Measurements from ENCODE around the gene PLXNA2.
A peak's percentile ranks its signal among the peaks of the same experiment; 100 is the strongest.

PLXNA2 gene

DNA sequence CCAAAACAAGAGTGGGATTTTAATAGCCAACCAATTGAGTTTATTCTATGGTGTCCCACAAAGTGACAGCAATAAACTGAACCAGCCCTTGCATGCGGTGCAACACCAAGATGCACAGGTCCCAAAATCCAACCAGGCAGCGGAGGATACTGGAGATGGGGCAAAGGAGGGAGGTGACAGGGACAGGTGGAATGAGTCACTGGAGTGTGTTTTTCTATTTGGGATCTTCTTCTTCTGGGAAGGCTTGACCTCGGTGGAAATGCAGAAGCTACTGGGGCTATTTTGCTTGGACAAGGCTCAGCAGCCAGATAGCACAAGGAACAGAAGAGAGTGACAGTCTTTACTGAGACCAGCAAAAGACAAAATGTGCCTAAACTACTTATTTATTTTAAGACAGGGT lies 97.5 kb downstream of the PLXNA2 start:
- 89% methylated on average over 2 of the region's 3 CpGs for WGBS (ENCODE audit: insufficient coverage)
- POLR2A ChIA-PET: no interaction called here
- no peak overlapping the region for H3K4me3 ChIP-seq (ENCODE audit: control insufficient read depth in 1 of 7, extremely low read depth in 1 of 7, insufficient read depth in 4 of 7, low read depth in 2 of 7, low read length in 6 of 7)
- H3K27ac ChIP-seq (ENCODE audit: insufficient read depth in 1 of 2, low read depth in 1 of 2, low read length in 2 of 2, poor library complexity in 1 of 2, severe bottlenecking in 2 of 2): no peak overlapping the region
- CTCF ChIA-PET: interaction anchor here (1.0 to 1.9 kb wide), 4 partner anchors 8 to 92 kb away, joined by 3 to 8 read pairs (median 5); no protein-coding TSS in a partner anchor
- no peaks in the 10 kb centered on the region for H3K27me3 ChIP-seq (replicated peaks in 2 of 5; ENCODE audit: control insufficient read depth in 4 of 5, insufficient read depth in 5 of 5, low read length in 4 of 5)
- DNase-seq: no peak
- no peaks in the 10 kb centered on the region for H3K4me1 ChIP-seq (ENCODE audit: control extremely low read depth in 1 of 4, control insufficient read depth in 4 of 4, insufficient read depth in 4 of 4, low read length in 3 of 4)
- H3K9me3 ChIP-seq (ENCODE audit: control extremely low read depth in 1 of 5, control insufficient read depth in 4 of 5, insufficient read depth in 2 of 5, low read depth in 1 of 5, low read length in 4 of 5): no peaks in the 10 kb centered on the region
- H3K36me3 ChIP-seq (ENCODE audit: control insufficient read depth in 4 of 4, insufficient read depth in 4 of 4, low read length in 3 of 4): no peaks in the 10 kb centered on the region

DNA sequence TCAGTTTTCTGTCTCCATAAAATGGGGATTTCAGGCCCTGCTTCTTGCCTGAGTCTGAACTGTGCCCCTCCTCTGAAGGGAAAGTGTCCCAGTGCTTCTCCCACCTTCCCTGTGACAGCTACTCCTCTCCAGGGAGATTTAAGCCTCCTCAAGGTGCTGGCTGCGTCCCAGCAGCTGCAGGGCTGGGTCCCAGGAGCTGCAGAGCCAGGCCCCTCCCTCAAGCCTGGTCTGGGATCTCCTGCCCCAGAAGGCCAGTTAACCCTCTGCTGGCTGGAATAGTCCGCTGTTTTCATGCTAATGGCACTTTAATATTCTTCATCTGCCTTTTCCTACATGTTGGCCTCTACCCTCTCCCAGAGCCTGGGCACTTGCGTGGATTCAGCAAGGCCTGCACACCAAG lies 99.0 kb downstream of the PLXNA2 start:
- CTCF ChIA-PET: interaction anchor here (1.0 to 1.2 kb wide), 2 partner anchors 13 to 14 kb away, joined by 3 to 5 read pairs; no protein-coding TSS in a partner anchor

DNA sequence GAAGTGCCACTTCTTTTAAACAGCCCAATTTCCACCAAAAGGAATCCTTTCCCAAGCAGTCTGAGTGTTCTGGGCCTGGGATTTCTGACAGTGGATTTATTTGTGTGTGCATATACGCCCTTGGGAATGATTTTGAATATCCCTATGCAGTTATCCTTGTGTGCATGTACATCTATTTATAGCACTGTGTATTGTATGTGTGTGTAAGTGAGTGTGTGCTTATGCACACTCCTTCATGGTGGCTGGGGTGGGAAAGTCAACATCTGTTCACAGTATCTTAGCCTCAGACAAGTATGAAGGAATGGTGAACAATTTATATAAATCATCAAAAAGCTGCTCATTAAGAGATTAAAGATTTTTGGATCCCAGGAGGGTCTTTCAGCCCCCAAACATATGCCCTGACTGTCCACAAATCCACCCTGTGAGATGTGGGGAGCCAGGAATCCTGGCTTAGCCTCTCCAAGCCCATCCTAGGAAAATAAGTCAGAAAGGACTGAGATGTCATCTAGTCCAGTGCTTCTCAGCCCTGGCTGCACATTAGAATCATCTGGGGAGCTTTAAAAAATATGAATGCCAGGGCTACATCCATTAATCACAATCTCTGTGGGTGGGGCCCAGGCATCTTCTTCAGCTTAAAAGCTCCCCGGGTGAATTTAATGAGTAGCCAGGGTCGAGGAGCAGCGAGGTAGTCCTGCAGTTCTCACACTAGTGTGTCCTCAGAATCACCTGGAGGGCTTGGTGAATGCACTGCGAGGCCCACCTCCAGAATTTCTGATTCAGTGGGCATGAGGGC lies 101.4 kb downstream of the PLXNA2 start:
- Histone ChIP-seq H3K9me3 (ENCODE audit: control extremely low read depth in 1 of 5, control insufficient read depth in 4 of 5, insufficient read depth in 2 of 5, low read depth in 1 of 5, low read length in 4 of 5) (no peaks in the 10 kb centered on the region), H3K4me1 (ENCODE audit: control extremely low read depth in 1 of 4, control insufficient read depth in 4 of 4, insufficient read depth in 4 of 4, low read length in 3 of 4) (no peaks in the 10 kb centered on the region), H3K36me3 (ENCODE audit: control insufficient read depth in 4 of 4, insufficient read depth in 4 of 4, low read length in 3 of 4) (no peaks in the 10 kb centered on the region), H3K27me3 (replicated peaks in 2 of 5; ENCODE audit: control insufficient read depth in 4 of 5, insufficient read depth in 5 of 5, low read length in 4 of 5) (peaks cover 0 to 2% (median 0%) of the 10 kb centered on the region in 5 experiments), H3K4me3 (ENCODE audit: control insufficient read depth in 1 of 7, extremely low read depth in 1 of 7, insufficient read depth in 4 of 7, low read depth in 2 of 7, low read length in 6 of 7) (no peak overlapping the region), H3K27ac (ENCODE audit: insufficient read depth in 1 of 2, low read depth in 1 of 2, low read length in 2 of 2, poor library complexity in 1 of 2, severe bottlenecking in 2 of 2) (no peak overlapping the region)
- no peak for DNase-seq
- ChIA-PET POLR2A (no interaction called here), CTCF (interaction anchor here (1.0 to 1.2 kb wide), 3 partner anchors 8 to 75 kb away, joined by 3 read pairs; no protein-coding TSS in a partner anchor)
- WGBS (ENCODE audit: insufficient coverage): 100% methylated on average over 4 of the region's 5 CpGs

More for the DNA sequence above, 99.0 kb downstream of the PLXNA2 start:
- 100% methylated on average over 3 of the region's 3 CpGs for WGBS (ENCODE audit: insufficient coverage)
- Histone ChIP-seq H3K27me3 (replicated peaks in 2 of 5; ENCODE audit: control insufficient read depth in 4 of 5, insufficient read depth in 5 of 5, low read length in 4 of 5) (peaks cover 0 to 2% (median 0%) of the 10 kb centered on the region in 5 experiments), H3K36me3 (ENCODE audit: control insufficient read depth in 4 of 4, insufficient read depth in 4 of 4, low read length in 3 of 4) (no peaks in the 10 kb centered on the region), H3K4me3 (ENCODE audit: control insufficient read depth in 1 of 7, extremely low read depth in 1 of 7, insufficient read depth in 4 of 7, low read depth in 2 of 7, low read length in 6 of 7) (no peak overlapping the region), H3K4me1 (ENCODE audit: control extremely low read depth in 1 of 4, control insufficient read depth in 4 of 4, insufficient read depth in 4 of 4, low read length in 3 of 4) (no peaks in the 10 kb centered on the region), H3K9me3 (ENCODE audit: control extremely low read depth in 1 of 5, control insufficient read depth in 4 of 5, insufficient read depth in 2 of 5, low read depth in 1 of 5, low read length in 4 of 5) (no peaks in the 10 kb centered on the region), H3K27ac (ENCODE audit: insufficient read depth in 1 of 2, low read depth in 1 of 2, low read length in 2 of 2, poor library complexity in 1 of 2, severe bottlenecking in 2 of 2) (no peak overlapping the region)
- no peak for DNase-seq
- POLR2A ChIA-PET: no interaction called here

DNA sequence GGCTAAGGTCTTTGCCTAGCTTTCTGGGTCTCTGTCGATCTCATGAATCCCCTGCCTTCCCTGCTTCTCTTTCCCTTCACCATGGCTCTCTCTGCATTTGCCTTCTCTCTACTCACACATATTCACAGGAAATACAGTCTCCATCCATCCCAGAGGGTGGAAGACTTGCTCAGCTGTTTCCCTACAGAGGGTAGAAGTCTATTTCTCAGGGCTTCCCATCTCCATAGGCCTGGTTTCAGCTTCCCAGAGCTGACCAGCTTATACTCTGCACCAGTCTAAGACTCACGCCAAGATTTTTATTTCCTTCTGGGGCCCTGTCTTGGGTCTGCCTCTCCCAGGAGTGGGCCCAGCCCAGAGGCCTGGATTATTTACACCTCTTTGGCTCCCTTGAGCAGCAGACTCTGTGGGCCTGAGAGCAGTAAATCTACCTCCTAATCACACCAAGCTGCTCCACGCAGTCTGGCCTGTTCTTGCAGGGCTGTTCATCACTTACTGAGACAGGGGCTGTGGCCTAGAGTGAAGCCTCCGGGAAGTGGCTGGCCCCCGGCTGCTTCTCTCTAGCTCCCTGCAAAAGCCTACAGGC lies 102.5 kb downstream of the PLXNA2 start:
- 45% methylated on average over 5 of the region's 5 CpGs for WGBS (ENCODE audit: insufficient coverage)
- ChIA-PET POLR2A (no interaction called here), CTCF (interaction anchor here (0.7 to 1.2 kb wide), 5 partner anchors 9 to 101 kb away, joined by 3 read pairs; no protein-coding TSS in a partner anchor)
- Histone ChIP-seq H3K36me3 (ENCODE audit: control insufficient read depth in 4 of 4, insufficient read depth in 4 of 4, low read length in 3 of 4) (no peaks in the 10 kb centered on the region), H3K4me3 (ENCODE audit: control insufficient read depth in 1 of 7, extremely low read depth in 1 of 7, insufficient read depth in 4 of 7, low read depth in 2 of 7, low read length in 6 of 7) (no peak overlapping the region), H3K27me3 (replicated peaks in 2 of 5; ENCODE audit: control insufficient read depth in 4 of 5, insufficient read depth in 5 of 5, low read length in 4 of 5) (peaks cover 0 to 2% (median 0%) of the 10 kb centered on the region in 5 experiments), H3K27ac (ENCODE audit: insufficient read depth in 1 of 2, low read depth in 1 of 2, low read length in 2 of 2, poor library complexity in 1 of 2, severe bottlenecking in 2 of 2) (no peak overlapping the region), H3K9me3 (ENCODE audit: control extremely low read depth in 1 of 5, control insufficient read depth in 4 of 5, insufficient read depth in 2 of 5, low read depth in 1 of 5, low read length in 4 of 5) (no peaks in the 10 kb centered on the region), H3K4me1 (ENCODE audit: control extremely low read depth in 1 of 4, control insufficient read depth in 4 of 4, insufficient read depth in 4 of 4, low read length in 3 of 4) (no peaks in the 10 kb centered on the region)
- DNase-seq: no peak

DNA sequence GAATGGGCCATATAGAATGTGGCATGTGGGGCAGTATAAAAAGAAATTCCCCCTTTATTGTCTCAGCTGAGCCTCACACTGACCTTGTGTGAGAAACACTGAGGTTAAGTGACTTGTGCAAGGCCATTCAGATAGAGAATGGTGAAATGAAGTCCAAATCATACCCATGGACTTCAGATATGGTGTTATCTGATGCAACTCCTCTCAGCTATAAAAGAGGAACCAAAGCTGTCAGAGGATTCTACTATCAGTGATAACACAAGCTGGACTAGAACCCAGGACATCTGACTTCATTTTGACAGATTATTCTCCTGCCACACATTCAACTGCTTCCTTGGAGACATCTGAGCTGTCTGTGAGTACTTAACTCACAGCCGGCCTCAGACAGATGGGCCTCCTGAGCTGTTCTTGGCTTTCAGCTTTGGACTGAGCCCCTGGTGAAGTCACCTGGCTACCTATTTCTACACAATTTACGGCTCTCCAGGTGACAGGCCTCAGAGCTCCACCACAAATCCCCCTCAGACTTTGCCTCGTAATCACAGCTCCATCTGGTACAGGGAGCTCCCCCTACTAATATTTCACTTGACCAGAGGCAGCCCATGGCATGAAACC lies 104.6 kb downstream of the PLXNA2 start:
- peak in 1 of 3 donors; percentile 24 for DNase-seq
- no peaks in the 10 kb centered on the region for H3K9me3 ChIP-seq (ENCODE audit: control extremely low read depth in 1 of 5, control insufficient read depth in 4 of 5, insufficient read depth in 2 of 5, low read depth in 1 of 5, low read length in 4 of 5)
- 64% methylated on average over 3 of the region's 3 CpGs for WGBS (ENCODE audit: insufficient coverage)
- no peaks in the 10 kb centered on the region for H3K4me1 ChIP-seq (ENCODE audit: control extremely low read depth in 1 of 4, control insufficient read depth in 4 of 4, insufficient read depth in 4 of 4, low read length in 3 of 4)
- H3K27ac ChIP-seq (ENCODE audit: insufficient read depth in 1 of 2, low read depth in 1 of 2, low read length in 2 of 2, poor library complexity in 1 of 2, severe bottlenecking in 2 of 2): no peak overlapping the region
- H3K4me3 ChIP-seq (ENCODE audit: control insufficient read depth in 1 of 7, extremely low read depth in 1 of 7, insufficient read depth in 4 of 7, low read depth in 2 of 7, low read length in 6 of 7): no peak overlapping the region
- H3K27me3 ChIP-seq (replicated peaks in 2 of 5; ENCODE audit: control insufficient read depth in 4 of 5, insufficient read depth in 5 of 5, low read length in 4 of 5): peaks cover 0 to 2% (median 0%) of the 10 kb centered on the region in 5 experiments
- CTCF ChIA-PET: interaction anchor here (1.0 to 2.0 kb wide), 7 partner anchors 8 to 118 kb away, joined by 3 to 7 read pairs (median 3); no protein-coding TSS in a partner anchor
- POLR2A ChIA-PET: no interaction called here
- no peaks in the 10 kb centered on the region for H3K36me3 ChIP-seq (ENCODE audit: control insufficient read depth in 4 of 4, insufficient read depth in 4 of 4, low read length in 3 of 4)

DNA sequence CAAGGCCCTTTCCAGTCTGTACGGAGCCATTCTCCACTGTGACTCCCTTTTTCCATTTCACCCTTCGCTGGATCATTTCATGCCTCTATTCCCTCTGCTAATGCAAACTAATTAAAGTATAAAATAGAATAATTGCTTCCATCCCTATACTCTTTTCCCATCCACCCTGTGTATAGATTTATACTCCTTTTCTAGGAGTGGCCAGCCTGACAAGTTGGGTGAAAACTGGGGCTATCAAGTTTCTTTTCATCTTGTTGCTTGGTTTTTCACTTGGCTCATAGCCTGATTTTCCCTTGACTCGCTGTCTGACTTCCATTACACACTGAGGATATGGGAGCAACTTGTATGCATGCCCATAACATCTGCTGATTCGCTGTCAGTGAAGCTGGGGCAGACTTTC lies 107.0 kb downstream of the PLXNA2 start:
- Histone ChIP-seq H3K4me3 (ENCODE audit: control insufficient read depth in 1 of 7, extremely low read depth in 1 of 7, insufficient read depth in 4 of 7, low read depth in 2 of 7, low read length in 6 of 7) (no peak overlapping the region), H3K27me3 (replicated peaks in 2 of 5; ENCODE audit: control insufficient read depth in 4 of 5, insufficient read depth in 5 of 5, low read length in 4 of 5) (peaks cover 0 to 2% (median 0%) of the 10 kb centered on the region in 5 experiments), H3K36me3 (ENCODE audit: control insufficient read depth in 4 of 4, insufficient read depth in 4 of 4, low read length in 3 of 4) (no peaks in the 10 kb centered on the region), H3K9me3 (ENCODE audit: control extremely low read depth in 1 of 5, control insufficient read depth in 4 of 5, insufficient read depth in 2 of 5, low read depth in 1 of 5, low read length in 4 of 5) (no peaks in the 10 kb centered on the region), H3K4me1 (ENCODE audit: control extremely low read depth in 1 of 4, control insufficient read depth in 4 of 4, insufficient read depth in 4 of 4, low read length in 3 of 4) (peaks cover 0 to under 1% (median under 1%) of the 10 kb centered on the region in 4 experiments), H3K27ac (ENCODE audit: insufficient read depth in 1 of 2, low read depth in 1 of 2, low read length in 2 of 2, poor library complexity in 1 of 2, severe bottlenecking in 2 of 2) (no peak overlapping the region)
- ChIA-PET POLR2A (no interaction called here), CTCF (no interaction called here)
- no peak for DNase-seq
- 100% methylated on average over 1 of the region's 4 CpGs for WGBS (ENCODE audit: insufficient coverage)

Measured in common myeloid progenitor, CD34-positive (primary cell).